K562 (cell line): Measurements from ENCODE around the gene SLA2. TPM values are rescaled to one million over a fixed set of nuclear protein-coding genes. Genes with fewer than 3 reads are reported as not detected.

Experiments used
- ATF6 ChIP-seq: sonication (generic); formaldehyde crosslinking; IDR thresholded peaks from 2 replicates; pipeline ENCODE4 v1.4.0; 2020; ENCODE audit warnings: mild to moderate bottlenecking, missing genetic modification reagents
- C11orf30 ChIP-seq: fragments of 450-650 bp; IDR thresholded peaks from 2 replicates; pipeline ENCODE4 v1.6.1; 2016; ENCODE audit warnings: low read depth, mild to moderate bottlenecking
- CHD2 ChIP-seq: IDR thresholded peaks from 2 replicates; pipeline ENCODE4 v1.6.1; 2011; ENCODE audit warnings: low read depth, low read length
- CHD7 ChIP-seq: fragments of 200-600 bp; sonication (generic); IDR thresholded peaks from one replicate; pipeline ENCODE4 v1.6.1; 2012; ENCODE audit warnings: mild to moderate bottlenecking, low read depth, low read length, inconsistent platforms
- ELF1 ChIP-seq: fragments of 200-800 bp; sonication (Bioruptor generic); IDR thresholded peaks from 2 replicates; pipeline ENCODE4 v1.6.1; 2016; ENCODE audit warnings: missing genetic modification characterization, missing compliant biosample characterization
- KLF16 ChIP-seq: IDR thresholded peaks from 2 replicates; pipeline ENCODE4 v1.6.1; 2016; ENCODE audit warnings: antibody characterized with exemption
- MAFF ChIP-seq: IDR thresholded peaks from 2 replicates; pipeline ENCODE4 v1.6.1; 2012; ENCODE audit warnings: low read length, improper control_type of control experiment
- NEUROD1 ChIP-seq: fragments of 150-350 bp; IDR thresholded peaks from 2 replicates; pipeline ENCODE4 v1.6.1; 2014; ENCODE audit warnings: borderline replicate concordance, low read length, low read depth; ENCODE audit not compliant: partially characterized antibody
- PCBP1 ChIP-seq: fragments of 200-400 bp; formaldehyde crosslinking; IDR thresholded peaks from 2 replicates; pipeline ENCODE4 v1.6.1; 2018; ENCODE audit warnings: mild to moderate bottlenecking, low read depth, low read length; ENCODE audit not compliant: poor library complexity, severe bottlenecking
- TAF9B ChIP-seq: fragments of 450-650 bp; IDR thresholded peaks from 2 replicates; pipeline ENCODE4 v1.6.1; 2018; ENCODE audit warnings: mild to moderate bottlenecking; ENCODE audit not compliant: partially characterized antibody
- ZNF175 ChIP-seq: fragments of 200-800 bp; sonication (Bioruptor generic); IDR thresholded peaks from 2 replicates; pipeline ENCODE4 v1.6.1; 2016; ENCODE audit warnings: low read depth, mild to moderate bottlenecking, missing genetic modification characterization, missing compliant biosample characterization
- polyA plus RNA-seq, 8 experiments: library from polyadenylated mRNA; depleted of rRNA in 4 of 8; stranded (reverse) in 5 of 8; unstranded in 3 of 8; fragments of >200 nt; fragmentation: Nextera tagmentation in 2 of 8; fragmentation: Illumina TruSeq in 1 of 8; extraction: Ambion mirVana in 2 of 8; extraction: Trizol in 1 of 8; gene quantifications; 2 replicates each; pipeline versions ENCODE4 v1.2.1 to v1.2.3, GENCODE V29; 2011 to 2014; ENCODE audit warnings: inconsistent platforms in 1 of 8, missing spikeins in 1 of 8
- total RNA-seq, 7 experiments: library from RNA; depleted of rRNA in 6 of 7; stranded (reverse); fragments of >200 nt in 6 of 7; fragmentation: Illumina TruSeq in 2 of 7; extraction: Trizol in 2 of 7; gene quantifications; 2 replicates each; pipeline versions ENCODE4 v1.2.1 to v1.2.3, GENCODE V29; 2011 to 2021; ENCODE audit warnings: low replicate concordance in 1 of 7
- TF ChIP-seq, protein P1 (sequence below): IDR thresholded peaks from 2 replicates; pipeline ENCODE4 v1.6.1; 2012; ENCODE audit warnings: low read depth, low read length, improper control_type of control experiment, borderline replicate concordance

SLA2 gene
- total and polyA plus RNA-seq, 9 of the 15 experiments (the other 6 are each of a cell fraction or from before 2014, with no cell fraction given) = 0.07 TPM; not detected in 7

GRCh38 chr20:36605399-36606157 is 40.4 kb downstream of the SLA2 start, which contains the start of gene RAB5IF (continued):
- TF ChIP-seq CHD7 (no peak), CHD2 (peak; percentile 47; the same call in 1 of the 2 replicates), C11orf30 (peak; percentile 94), TAF9B (peak; percentile 19), ZNF175 (CRISPR knock-in tag) (peak; percentile 80), ELF1 (tag) (peak; percentile 66), ATF6 (no peak), NEUROD1 (peak; percentile 52), PCBP1 (no peak), MAFF (no peak), KLF16 (peak; percentile 86)
- TF ChIP-seq, protein P1, sequence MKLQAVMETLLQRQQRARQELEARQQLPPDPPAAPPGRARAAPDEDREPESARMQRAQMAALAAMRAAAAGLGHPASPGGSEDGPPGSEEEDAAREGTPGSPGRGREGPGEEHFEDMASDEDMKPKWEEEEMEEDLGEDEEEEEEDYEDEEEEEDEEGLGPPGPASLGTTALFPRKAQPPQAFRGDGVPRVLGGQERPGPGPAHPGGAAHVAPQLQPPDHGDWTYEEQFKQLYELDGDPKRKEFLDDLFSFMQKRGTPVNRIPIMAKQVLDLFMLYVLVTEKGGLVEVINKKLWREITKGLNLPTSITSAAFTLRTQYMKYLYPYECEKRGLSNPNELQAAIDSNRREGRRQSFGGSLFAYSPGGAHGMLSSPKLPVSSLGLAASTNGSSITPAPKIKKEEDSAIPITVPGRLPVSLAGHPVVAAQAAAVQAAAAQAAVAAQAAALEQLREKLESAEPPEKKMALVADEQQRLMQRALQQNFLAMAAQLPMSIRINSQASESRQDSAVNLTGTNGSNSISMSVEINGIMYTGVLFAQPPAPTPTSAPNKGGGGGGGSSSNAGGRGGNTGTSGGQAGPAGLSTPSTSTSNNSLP = no peak
